Testis (tissue), 3 donors: ENCODE measurements around the gene TK2. TPM values are rescaled to one million over a fixed set of nuclear protein-coding genes. Genes with fewer than 3 reads are reported as not detected.

ENCODE experiments used
- DNase-seq: peaks from one replicate; pipeline ENCODE4 v3.0.0-alpha.2; 2019
- H3K27ac ChIP-seq, 2 donors: fragments of 200-600 bp; sonication (generic); one replicate each; pipeline ENCODE4 v1.5.1; 2019
- H3K27me3 ChIP-seq: fragments of 200-600 bp; sonication (generic); one replicate; pipeline ENCODE4 v1.5.1; 2019
- H3K36me3 ChIP-seq: fragments of 200-600 bp; sonication (generic); one replicate; pipeline ENCODE4 v1.5.1; 2017; ENCODE audit warnings: low read depth; ENCODE audit errors: missing control alignments
- H3K4me1 ChIP-seq: fragments of 200-600 bp; sonication (generic); one replicate; pipeline ENCODE4 v1.5.1; 2019
- H3K4me3 ChIP-seq, 2 donors: fragments of 200-600 bp; sonication (generic); one replicate each; pipeline ENCODE4 v1.5.1; 2017 to 2019
- H3K9me3 ChIP-seq: fragments of 200-600 bp; sonication (generic); one replicate; pipeline ENCODE4 v1.5.1; 2017
- CTCF ChIP-seq, 3 experiments: fragments of 450-650 bp in 2 of 3; fragments of 200-600 bp in 1 of 3; sonication (generic) in 1 of 3; IDR thresholded peaks; one replicate each; pipeline ENCODE4 v1.5.1; 2016 to 2019; ENCODE audit warnings: antibody characterized with exemption in 3 of 3, mild to moderate bottlenecking in 2 of 3, moderate library complexity in 1 of 3
- POLR2A ChIP-seq: fragments of 450-650 bp; IDR thresholded peaks from one replicate; pipeline ENCODE4 v1.6.1; 2017; ENCODE audit warnings: antibody characterized with exemption, mild to moderate bottlenecking, moderate library complexity
- WGBS, 2 donors: methylation state at CpG; one replicate each; pipeline ENCODE4 v1.1.5; 2018; 5-methylcytosine and 5-hydroxymethylcytosine counted together
- intact Hi-C: fragments of 100-400 bp; cut with DNase I; formaldehyde crosslinking; loops from one replicate; pipeline ENCODE4 v1.15.1; 2023; ENCODE audit warnings: low total_unique reads
- polyA plus RNA-seq: library from polyadenylated mRNA; stranded (reverse); fragments of 350-450 nt; fragmentation: Illumina TruSeq; extraction: RNeasy Lipid Tissue Mini Kit (QIAGEN cat#74804); gene quantifications from one replicate; pipeline ENCODE4 v1.2.3, GENCODE V29; 2014; ENCODE audit warnings: low read depth, low replicate concordance; ENCODE audit not compliant: insufficient read depth
- total RNA-seq, 2 donors: library from RNA; depleted of rRNA; stranded (reverse); fragments of >200 nt; gene quantifications; one replicate each; pipeline ENCODE4 v1.2.3, GENCODE V29; 2016

TK2 gene
- total and polyA plus RNA-seq, 3 donors from 2014 or later, result 51.7 to 73.4 (median 66.8) TPM

GRCh38 chr16:66487580-66488275 is 62.2 kb downstream of the TK2 start:
- Histone ChIP-seq H3K27me3 (no peaks in the 10 kb centered on the region), H3K9me3 (no peaks in the 10 kb centered on the region), H3K4me3 (no peak overlapping the region), H3K27ac (peak overlapping the region in 1 of 2 donors; percentile 56), H3K4me1 (peaks cover 20% of the 10 kb centered on the region), H3K36me3 (no peaks in the 10 kb centered on the region)
- 74 to 86% methylated on average over 3 to 5 of the region's 5 CpGs for WGBS, 2 donors
- no peak for TF ChIP-seq CTCF (IDR thresholded peaks at IDR 0.05)
- no peak for TF ChIP-seq POLR2A
- intact Hi-C loops, result loop anchor here (10.0 kb wide), 2 partner anchors 117 to 123 kb away; partner anchors contain the start of genes CDH5 and CMTM3
- DNase-seq, result no peak

- Histone ChIP-seq H3K27ac (peak overlapping the region in 1 of 2 donors; percentile 56), H3K4me3 (no peak overlapping the region), H3K36me3 (no peaks in the 10 kb centered on the region), H3K4me1 (peaks cover 25% of the 10 kb centered on the region), H3K9me3 (no peaks in the 10 kb centered on the region), H3K27me3 (no peaks in the 10 kb centered on the region)
- no peak for DNase-seq
- TF ChIP-seq POLR2A, result no peak
- no peak for TF ChIP-seq CTCF (IDR thresholded peaks at IDR 0.05)
- intact Hi-C loops, result loop anchor here (10.0 kb wide), 2 partner anchors 118 to 122 kb away; partner anchors contain the start of genes CDH5 and CMTM3
- WGBS, 2 donors, result 70 to 74% methylated on average over 3 of the region's 3 CpGs
Measured at GRCh38 chr16:66486773-66487579, 62.9 kb downstream of the TK2 start.

GRCh38 chr16:66486199-66486772 is 63.6 kb downstream of the TK2 start:
- no peak overlapping the region for H3K4me3 ChIP-seq
- DNase-seq, result no peak
- H3K27ac ChIP-seq, result no peak overlapping the region
- 91 to 92% methylated on average over 10 to 12 of the region's 12 CpGs for WGBS, 2 donors
- H3K36me3 ChIP-seq, result no peaks in the 10 kb centered on the region
- no peaks in the 10 kb centered on the region for H3K9me3 ChIP-seq
- intact Hi-C loops, result loop anchor here (10.0 kb wide), 2 partner anchors 119 to 121 kb away; partner anchors contain the start of genes CDH5 and CMTM3
- peaks cover 32% of the 10 kb centered on the region for H3K4me1 ChIP-seq
- TF ChIP-seq POLR2A, result no peak
- no peak for TF ChIP-seq CTCF (IDR thresholded peaks at IDR 0.05)
- H3K27me3 ChIP-seq, result no peaks in the 10 kb centered on the region

GRCh38 chr16:66485376-66485775 is 64.5 kb downstream of the TK2 start:
- Histone ChIP-seq H3K27ac (no peak overlapping the region), H3K9me3 (no peaks in the 10 kb centered on the region), H3K36me3 (no peaks in the 10 kb centered on the region), H3K4me3 (no peak overlapping the region), H3K4me1 (peaks cover 32% of the 10 kb centered on the region), H3K27me3 (no peaks in the 10 kb centered on the region)
- no peak for DNase-seq
- 82 to 93% methylated on average over 4 to 6 of the region's 6 CpGs for WGBS, 2 donors
- intact Hi-C loops, result loop anchor here (10.0 kb wide), 2 partner anchors 119 to 121 kb away; partner anchors contain the start of genes CDH5 and CMTM3
- TF ChIP-seq CTCF (IDR thresholded peaks at IDR 0.05), result no peak
